Endothelial cell of umbilical vein (primary cell): ENCODE results near the gene SLC17A9. TPM values are rescaled to one million over a fixed set of nuclear protein-coding genes. Genes with fewer than 3 reads are reported as not detected.

Source experiments
- BruUV-seq: library from RNA; stranded (reverse); fragments of 400-500 nt; replicated peaks from 2 replicates; lab custom pipeline; 2021; lab: Mats Ljungman, UMichigan
- CTCF ChIA-PET: fragments of 300-600, 350-600 bp; sonication (Branson Sonifier 250); formaldehyde crosslinking; loops from one replicate; lab custom pipeline; 2021; ENCODE audit warnings: antibody characterized with exemption, inconsistent platforms; lab: Charles Lee
- POLR2A ChIA-PET: fragments of 300-600, 350-600 bp; sonication (Branson Sonifier 250); formaldehyde crosslinking; loops from one replicate; lab custom pipeline; 2021; ENCODE audit warnings: antibody characterized with exemption, inconsistent platforms; lab: Charles Lee
- DNase-seq: peaks from one replicate; pipeline ENCODE4 v3.0.0-alpha.2; 2011; ENCODE audit warnings: low read depth, low spot score
- FAIRE-seq: peaks from 2 replicates; lab custom pipeline; 2011; peaks lifted over from hg19 to GRCh38; lab: Jason Lieb, UNC
- H2AFZ ChIP-seq: 2 replicates; pipeline ENCODE4 v1.6.0; 2012; ENCODE audit warnings: low read depth, low read length, control low read depth, inconsistent platforms
- H3K27ac ChIP-seq: 2 replicates; pipeline ENCODE4 v1.5.1; 2011; ENCODE audit warnings: low read depth, mild to moderate bottlenecking, control low read depth, low read length, moderate library complexity; ENCODE audit not compliant: insufficient read depth
- H3K27me3 ChIP-seq, 2 experiments: 2 replicates each; pipeline versions ENCODE4 v1.6.0 to v1.6.1; 2011; ENCODE audit warnings: low read length in 2 of 2, mixed read lengths in 1 of 2; ENCODE audit not compliant: control insufficient read depth in 2 of 2, insufficient read depth in 2 of 2
- H3K36me3 ChIP-seq, 2 experiments: 2 replicates in 1 of 2; 3 replicates in 1 of 2; pipeline ENCODE4 v1.5.1; 2011; ENCODE audit warnings: low read length in 2 of 2, mild to moderate bottlenecking in 1 of 2, moderate library complexity in 1 of 2; ENCODE audit not compliant: control insufficient read depth in 2 of 2, insufficient read depth in 2 of 2; ENCODE audit errors: extremely low read depth in 1 of 2
- H3K4me1 ChIP-seq: 3 replicates; pipeline ENCODE4 v1.5.1; 2011; ENCODE audit warnings: mild to moderate bottlenecking, low read length; ENCODE audit not compliant: control insufficient read depth, insufficient read depth; ENCODE audit errors: extremely low read depth
- H3K4me2 ChIP-seq: 2 replicates; pipeline ENCODE4 v1.6.1; 2011; ENCODE audit warnings: low read length, control low read depth, mixed read lengths; ENCODE audit not compliant: insufficient read depth
- H3K4me3 ChIP-seq, 3 experiments: fragments of 200-600 bp in 1 of 3; sonication (generic), shearing (Covaris generic) in 1 of 3; replicated peaks in 1 of 3; 2 replicates each; pipeline ENCODE4 v1.5.1; 2011 to 2016; ENCODE audit warnings: control low read depth in 3 of 3, low read length in 3 of 3, mild to moderate bottlenecking in 2 of 3, inconsistent platforms in 1 of 3, low read depth in 1 of 3, moderate library complexity in 1 of 3; ENCODE audit not compliant: insufficient read depth in 1 of 3
- H3K79me2 ChIP-seq: 2 replicates; pipeline ENCODE4 v1.6.0; 2012; ENCODE audit warnings: low read length, inconsistent platforms; ENCODE audit not compliant: control insufficient read depth, insufficient read depth
- H3K9ac ChIP-seq: replicated peaks from 2 replicates; pipeline ENCODE3; 2011; ENCODE audit warnings: low read length, control low read depth; ENCODE audit not compliant: insufficient read depth; ENCODE audit errors: extremely low read depth
- H3K9me1 ChIP-seq: replicated peaks from 3 replicates; pipeline ENCODE4 v1.6.0; 2011; ENCODE audit warnings: mild to moderate bottlenecking, low read length; ENCODE audit not compliant: control insufficient read depth, insufficient read depth; ENCODE audit errors: extremely low read depth
- H3K9me3 ChIP-seq: replicated peaks from 2 replicates; pipeline ENCODE4 v1.5.1; 2012; ENCODE audit warnings: low read length, inconsistent platforms; ENCODE audit not compliant: control insufficient read depth, insufficient read depth
- H4K20me1 ChIP-seq: replicated peaks from 2 replicates; pipeline ENCODE3; 2011; ENCODE audit warnings: mild to moderate bottlenecking, low read length; ENCODE audit not compliant: control insufficient read depth, insufficient read depth; ENCODE audit errors: extremely low read depth
- EZH2 ChIP-seq: IDR thresholded peaks from 2 replicates; pipeline ENCODE4 v1.6.1; 2012; ENCODE audit warnings: borderline replicate concordance, low read depth, mild to moderate bottlenecking, moderate library complexity, low read length, inconsistent platforms; ENCODE audit not compliant: severe bottlenecking
- FOS ChIP-seq: IDR thresholded peaks from 2 replicates; pipeline ENCODE4 v1.6.1; 2011; ENCODE audit warnings: mild to moderate bottlenecking, low read length, moderate library complexity, borderline replicate concordance; ENCODE audit not compliant: insufficient read depth
- GATA2 ChIP-seq: IDR thresholded peaks from 2 replicates; pipeline ENCODE4 v1.7.0; 2011; ENCODE audit warnings: low read depth, mild to moderate bottlenecking, moderate library complexity, mixed read lengths, low read length; ENCODE audit not compliant: insufficient read length, insufficient read depth
- JUN ChIP-seq: IDR thresholded peaks from 2 replicates; pipeline ENCODE4 v1.6.1; 2011; ENCODE audit warnings: borderline replicate concordance, low read depth; ENCODE audit not compliant: insufficient read length, insufficient read depth
- MAX ChIP-seq: IDR thresholded peaks from 2 replicates; pipeline ENCODE4 v1.6.1; 2011; ENCODE audit not compliant: insufficient read depth, insufficient read length
- MYC ChIP-seq: IDR thresholded peaks from one replicate; pipeline ENCODE4 v1.6.1; 2011; ENCODE audit warnings: mild to moderate bottlenecking, low read depth, low read length
- POLR2A ChIP-seq: IDR thresholded peaks from 2 replicates; pipeline ENCODE4 v1.6.1; 2012; ENCODE audit warnings: low read depth, mild to moderate bottlenecking, control low read depth, low read length
- dilution Hi-C: fragments of 300-500 bp; cut with MboI; formaldehyde crosslinking; loops from one replicate; pipeline ENCODE4 v1.15.0; 2019; ENCODE audit warnings: low sequenced_read_pairs; ENCODE audit not compliant: extremely low pct_ligation_motif_present
- intact Hi-C: fragments of 100-400 bp; cut with micrococcal nuclease; formaldehyde crosslinking; loops from one replicate; pipeline ENCODE4 v1.10.0; 2022
- polyA plus RNA-seq, 4 experiments: library from polyadenylated mRNA; depleted of rRNA in 3 of 4; stranded (reverse) in 3 of 4; unstranded in 1 of 4; fragments of >200 nt; gene quantifications; 2 replicates each; pipeline versions ENCODE4 v1.2.1 to v1.2.3, GENCODE V29; 2011 to 2012; ENCODE audit warnings: missing spikeins in 1 of 4
- total RNA-seq: library from RNA; stranded (reverse); gene quantifications from 2 replicates; pipeline ENCODE4 v1.2.3, GENCODE V29; 2021
- TF ChIP-seq, protein P1 (sequence below), 2 donors: IDR thresholded peaks; 1 replicate in 1 of 2; 2 replicates in 1 of 2; pipeline ENCODE4 v1.5.1; 2011; ENCODE audit warnings: low read length in 2 of 2, mild to moderate bottlenecking in 2 of 2, moderate library complexity in 2 of 2, control low read depth in 1 of 2, inconsistent platforms in 1 of 2, low read depth in 1 of 2; ENCODE audit not compliant: insufficient read depth in 1 of 2; ENCODE audit errors: extremely low read depth in 1 of 2

The SLC17A9 gene
- total and polyA plus RNA-seq, 2 donors (not counting 3 experiments of a cell fraction or from before 2014, with no cell fraction given), result 38.2 to 44.5 TPM

DNA sequence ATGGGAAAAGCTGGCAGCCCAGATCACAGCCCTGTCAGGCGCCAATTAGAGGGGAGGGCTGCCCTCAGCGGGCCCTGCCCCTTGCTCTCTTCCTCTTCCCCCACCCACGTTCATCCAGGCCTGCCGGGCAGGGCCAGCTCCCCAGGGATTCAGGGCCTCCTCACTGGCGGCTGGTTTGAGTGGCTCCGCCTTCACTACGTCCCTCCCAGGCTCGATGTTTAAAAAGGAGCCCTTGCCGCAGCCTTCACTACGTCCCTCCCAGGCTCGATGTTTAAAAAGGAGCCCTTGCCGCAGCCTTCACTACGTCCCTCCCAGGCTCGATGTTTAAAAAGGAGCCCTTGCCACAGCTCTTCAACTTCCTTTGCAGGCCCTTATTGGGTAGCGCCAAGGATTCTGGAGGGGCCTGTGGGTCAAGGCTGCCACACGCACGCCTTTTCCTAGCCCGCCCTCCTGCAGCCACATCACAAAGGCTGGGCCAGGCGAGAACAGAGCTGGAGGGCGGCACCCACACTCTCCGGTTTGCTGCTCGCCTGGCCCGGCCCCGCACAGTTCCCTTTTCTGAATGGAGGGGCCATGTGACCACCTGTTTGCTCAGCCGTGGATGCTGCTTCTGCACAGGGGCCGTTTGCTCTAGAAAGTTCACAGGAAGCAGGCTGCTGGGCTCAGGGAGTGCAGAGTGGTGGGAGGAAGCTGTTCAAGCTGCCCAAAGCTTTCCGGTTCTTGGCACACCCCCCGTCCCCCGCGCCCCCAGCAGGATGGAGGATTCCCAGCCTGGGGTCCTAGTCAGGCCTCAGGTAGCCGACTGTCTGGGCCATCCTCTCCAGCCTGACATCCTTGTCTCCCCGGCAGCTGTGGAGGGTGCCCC, 1.6 kb downstream of the SLC17A9 start:
- Histone ChIP-seq H4K20me1 (no peaks in the 10 kb centered on the region), H3K9ac (peak overlapping the region; percentile 15), H3K27me3 (no peaks in the 10 kb centered on the region), H3K4me1 (peaks cover 20% of the 10 kb centered on the region), H3K27ac (peak overlapping the region; percentile 37), H3K9me3 (no peaks in the 10 kb centered on the region), H3K36me3 (peaks cover 0 to 10% of the 10 kb centered on the region in 2 experiments), H3K4me2 (peak overlapping the region; percentile 88), H2AFZ (peak overlapping the region; percentile 56), H3K9me1 (no peaks in the 10 kb centered on the region), H3K79me2 (peaks cover 33% of the 10 kb centered on the region), H3K4me3 (peak overlapping the region in 2 of 3 experiments; percentile 48 to 60)
- intact Hi-C loops (loop anchor here (1.0 kb wide), 1 partner anchor 18 kb away; no protein-coding TSS in a partner anchor), dilution Hi-C loops (no loop called here)
- DNase-seq (peak; percentile 69), FAIRE-seq (peak; percentile 81)
- no TSS peak for BruUV-seq
- CTCF ChIA-PET, result interaction anchor here (0.8 to 2.4 kb wide), 12 partner anchors 9 to 86 kb away, joined by 3 to 16 read pairs (median 4); partner anchors contain the start of gene GID8
- TF ChIP-seq MAX (no peak), MYC (no peak), EZH2 (no peak), GATA2 (no peak), POLR2A (peak; percentile 38), JUN (no peak), FOS (no peak)
- TF ChIP-seq, protein P1, sequence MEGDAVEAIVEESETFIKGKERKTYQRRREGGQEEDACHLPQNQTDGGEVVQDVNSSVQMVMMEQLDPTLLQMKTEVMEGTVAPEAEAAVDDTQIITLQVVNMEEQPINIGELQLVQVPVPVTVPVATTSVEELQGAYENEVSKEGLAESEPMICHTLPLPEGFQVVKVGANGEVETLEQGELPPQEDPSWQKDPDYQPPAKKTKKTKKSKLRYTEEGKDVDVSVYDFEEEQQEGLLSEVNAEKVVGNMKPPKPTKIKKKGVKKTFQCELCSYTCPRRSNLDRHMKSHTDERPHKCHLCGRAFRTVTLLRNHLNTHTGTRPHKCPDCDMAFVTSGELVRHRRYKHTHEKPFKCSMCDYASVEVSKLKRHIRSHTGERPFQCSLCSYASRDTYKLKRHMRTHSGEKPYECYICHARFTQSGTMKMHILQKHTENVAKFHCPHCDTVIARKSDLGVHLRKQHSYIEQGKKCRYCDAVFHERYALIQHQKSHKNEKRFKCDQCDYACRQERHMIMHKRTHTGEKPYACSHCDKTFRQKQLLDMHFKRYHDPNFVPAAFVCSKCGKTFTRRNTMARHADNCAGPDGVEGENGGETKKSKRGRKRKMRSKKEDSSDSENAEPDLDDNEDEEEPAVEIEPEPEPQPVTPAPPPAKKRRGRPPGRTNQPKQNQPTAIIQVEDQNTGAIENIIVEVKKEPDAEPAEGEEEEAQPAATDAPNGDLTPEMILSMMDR (IDR thresholded peaks at IDR 0.05; ENCODE audit: extremely low read depth in 1 of 2, insufficient read depth in 1 of 2, low read depth in 1 of 2, low read length in 2 of 2), result no peak
- POLR2A ChIA-PET, result interaction anchor here (0.6 to 0.8 kb wide), 2 partner anchors 48 to 570 kb away, joined by 4 read pairs; no protein-coding TSS in a partner anchor
